ENCODE results near the gene INPP5E. TPM values are rescaled to one million over a fixed set of nuclear protein-coding genes. Genes with fewer than 3 reads are reported as not detected.

INPP5E gene
- total and polyA plus RNA-seq, 2 donors (not counting 1 experiment from before 2014, with no cell fraction given), result 31.0 to 33.1 TPM

DNA sequence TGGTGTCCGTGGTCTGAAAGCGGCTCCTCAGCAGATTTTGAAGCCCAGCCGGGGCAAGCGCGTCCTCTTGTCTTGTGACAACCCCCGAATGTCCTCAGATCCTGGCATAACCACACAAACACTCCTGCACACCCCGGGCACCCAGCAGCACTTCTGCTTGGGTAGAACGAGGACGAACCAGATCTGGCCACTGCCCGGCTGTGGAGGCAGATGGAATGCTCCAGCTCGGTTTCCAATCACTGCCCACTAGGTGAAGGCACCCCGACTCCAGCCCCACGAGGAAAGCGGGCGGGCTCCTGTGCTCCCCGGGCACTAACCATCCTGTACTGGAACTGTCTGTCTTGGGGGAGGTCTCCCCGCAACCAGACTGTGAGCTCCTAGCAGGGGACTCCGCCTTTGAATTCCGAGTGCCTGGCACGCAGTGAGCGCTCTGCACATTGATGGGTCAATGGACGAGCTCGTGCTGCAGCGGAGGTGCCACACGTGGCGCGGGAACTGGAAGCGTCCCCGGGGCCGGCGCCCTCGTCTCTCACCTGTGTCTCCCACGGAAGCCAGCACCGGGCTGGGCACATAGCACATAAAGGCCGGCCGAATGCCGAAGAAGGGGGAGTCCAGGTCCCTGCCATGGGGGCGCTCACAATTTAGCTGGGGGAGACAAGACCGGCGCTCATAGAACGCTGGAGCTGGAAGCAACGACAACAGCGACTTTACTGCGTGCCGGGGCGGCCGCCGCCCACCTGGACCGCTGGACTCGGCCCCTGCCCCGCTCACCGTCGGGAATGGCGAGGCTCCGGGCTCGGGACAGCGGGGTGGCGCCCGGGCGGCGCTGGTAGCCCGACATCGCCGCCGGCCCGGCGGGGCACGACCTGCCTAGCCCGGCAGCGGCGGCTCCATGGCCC lies 29.8 kb downstream of the INPP5E start:
- POLR2A ChIA-PET, result interaction anchor here (0.6 to 1.7 kb wide), 4 partner anchors 9 to 47 kb away, joined by 4 to 7 read pairs (median 4); partner anchors contain the start of gene DNLZ

More for the DNA sequence above, 29.8 kb downstream of the INPP5E start:
- H3K9me3 ChIP-seq (ENCODE audit: control extremely low read depth in 1 of 3, control insufficient read depth in 2 of 3, insufficient read depth in 1 of 3, low read length in 2 of 3), result no peaks in the 10 kb centered on the region
- no peaks in the 10 kb centered on the region for H3K27me3 ChIP-seq (replicated peaks in 1 of 4; ENCODE audit: control extremely low read depth in 1 of 4, control insufficient read depth in 3 of 4, insufficient read depth in 4 of 4, low read length in 3 of 4)
- TF ChIP-seq EZH2 (IDR thresholded peaks at IDR 0.05; ENCODE audit: borderline replicate concordance, insufficient read depth, low read depth, low read length, poor library complexity, severe bottlenecking), result no peak
- TF ChIP-seq, protein P1, sequence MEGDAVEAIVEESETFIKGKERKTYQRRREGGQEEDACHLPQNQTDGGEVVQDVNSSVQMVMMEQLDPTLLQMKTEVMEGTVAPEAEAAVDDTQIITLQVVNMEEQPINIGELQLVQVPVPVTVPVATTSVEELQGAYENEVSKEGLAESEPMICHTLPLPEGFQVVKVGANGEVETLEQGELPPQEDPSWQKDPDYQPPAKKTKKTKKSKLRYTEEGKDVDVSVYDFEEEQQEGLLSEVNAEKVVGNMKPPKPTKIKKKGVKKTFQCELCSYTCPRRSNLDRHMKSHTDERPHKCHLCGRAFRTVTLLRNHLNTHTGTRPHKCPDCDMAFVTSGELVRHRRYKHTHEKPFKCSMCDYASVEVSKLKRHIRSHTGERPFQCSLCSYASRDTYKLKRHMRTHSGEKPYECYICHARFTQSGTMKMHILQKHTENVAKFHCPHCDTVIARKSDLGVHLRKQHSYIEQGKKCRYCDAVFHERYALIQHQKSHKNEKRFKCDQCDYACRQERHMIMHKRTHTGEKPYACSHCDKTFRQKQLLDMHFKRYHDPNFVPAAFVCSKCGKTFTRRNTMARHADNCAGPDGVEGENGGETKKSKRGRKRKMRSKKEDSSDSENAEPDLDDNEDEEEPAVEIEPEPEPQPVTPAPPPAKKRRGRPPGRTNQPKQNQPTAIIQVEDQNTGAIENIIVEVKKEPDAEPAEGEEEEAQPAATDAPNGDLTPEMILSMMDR (IDR thresholded peaks at IDR 0.05), result no peak
- H3K27me3 Mint-ChIP-seq, result no peaks in the 10 kb centered on the region
- peak overlapping the region; percentile 86 for H3K9ac ChIP-seq (ENCODE audit: low read length)
- peak overlapping the region; percentile 92 for H3K27ac Mint-ChIP-seq
- peaks cover 71% of the 10 kb centered on the region for H3K79me2 ChIP-seq (ENCODE audit: control insufficient read depth, insufficient read depth, low read length)
- peaks cover 0 to 52% of the 10 kb centered on the region in 2 experiments for H3K36me3 ChIP-seq (replicated peaks in 1 of 2; ENCODE audit: control extremely low read depth in 1 of 2, control insufficient read depth in 1 of 2, extremely low read depth in 1 of 2, insufficient read depth in 2 of 2, low read length in 1 of 2)
- H3K27ac ChIP-seq (ENCODE audit: low read length in 2 of 2), result peak overlapping the region; percentile 55 to 81
- peaks cover 43% of the 10 kb centered on the region for H3K4me1 Mint-ChIP-seq
- ATAC-seq (ENCODE audit: low read depth) (peak; percentile 15), DNase-seq (peak; percentile 63)
- H3K4me1 ChIP-seq (ENCODE audit: control insufficient read depth in 2 of 2, insufficient read depth in 2 of 2, low read length in 2 of 2), result peaks cover 31 to 42% of the 10 kb centered on the region in 2 donors
- 11% methylated on average over 71 of the region's 71 CpGs for WGBS (ENCODE audit: insufficient coverage)
- H3K4me3 ChIP-seq (ENCODE audit: control extremely low read depth in 1 of 5, extremely low read depth in 1 of 5, insufficient read depth in 1 of 5, low read depth in 2 of 5, low read length in 4 of 5), result peak overlapping the region; percentile 46 to 81 (median 75)
- intact Hi-C loops (cut with micrococcal nuclease), result loop anchor here (1.0 to 2.0 kb wide), 4 partner anchors 10 to 73 kb away; partner anchors contain the start of genes DNLZ, INPP5E, SEC16A and SNAPC4
- peak overlapping the region; percentile 92 for H3K4me3 Mint-ChIP-seq
- peak overlapping the region; percentile 91 for H3K4me2 ChIP-seq (replicated peaks; ENCODE audit: low read depth, low read length, poor library complexity, severe bottlenecking)
- peak overlapping the region; percentile 76 for H2AFZ ChIP-seq (ENCODE audit: insufficient read depth, low read depth, low read length, poor library complexity, severe bottlenecking)
- CTCF ChIA-PET, result interaction anchor here (0.6 to 2.6 kb wide), 2 partner anchors 9 to 31 kb away, joined by 3 to 16 read pairs; partner anchors contain the start of gene SNAPC4
- H3K9me3 Mint-ChIP-seq (ENCODE audit: insufficient read depth), result no peaks in the 10 kb centered on the region
- peaks cover 50% of the 10 kb centered on the region for H4K20me1 ChIP-seq (ENCODE audit: control insufficient read depth, insufficient read depth, low read length, poor library complexity, severe bottlenecking)
